Caco-2 (cell line): ENCODE measurements around the gene FGF10. TPM values are rescaled to one million over a fixed set of nuclear protein-coding genes. Genes with fewer than 3 reads are reported as not detected.

ENCODE experiments used
- BruUV-seq: library from RNA; stranded (reverse); fragments of 400-500 nt; replicated peaks from 2 replicates; lab custom pipeline; 2021; lab: Mats Ljungman, UMichigan
- CTCF ChIA-PET: fragments of 300-600 bp; sonication (Branson Sonifier 250); formaldehyde crosslinking; loops from one replicate; lab custom pipeline; 2022; ENCODE audit warnings: antibody characterized with exemption; lab: Charles Lee
- POLR2A ChIA-PET: fragments of 300-600 bp; sonication (Branson Sonifier 250); formaldehyde crosslinking; loops from one replicate; lab custom pipeline; 2022; ENCODE audit warnings: antibody characterized with exemption; lab: Charles Lee
- DNase-seq, 2 experiments: peaks; one replicate each; pipeline versions ENCODE4 v3.0.0 to v3.0.0-alpha.2; 2020 to 2022
- H3K27me3 ChIP-seq: replicated peaks from 2 replicates; pipeline ENCODE4 v1.6.0; 2011; ENCODE audit warnings: low read length; ENCODE audit not compliant: control insufficient read depth, insufficient read depth
- H3K36me3 ChIP-seq: 2 replicates; pipeline ENCODE4 v1.5.1; 2011; ENCODE audit warnings: low read length; ENCODE audit not compliant: control insufficient read depth, insufficient read depth
- H3K4me1 ChIP-seq: fragments of 250-450 bp; sonication (Bioruptor Pico); 2 replicates; pipeline ENCODE4 v1.5.1; 2020; ENCODE audit warnings: mild to moderate bottlenecking
- H3K4me3 ChIP-seq: 2 replicates; pipeline ENCODE4 v1.5.1; 2011; ENCODE audit warnings: low read depth, mild to moderate bottlenecking, control low read depth, low read length
- H3K9me3 ChIP-seq: fragments of 250-450 bp; sonication (Bioruptor Pico); 2 replicates; pipeline ENCODE4 v1.5.1; 2020; ENCODE audit warnings: mild to moderate bottlenecking, moderate library complexity
- H3K27ac Mint-ChIP-seq: one replicate; pipeline ENCODE4 v1.8.0; 2022; ENCODE audit warnings: mixed read lengths; ENCODE audit not compliant: unreplicated experiment
- H3K27me3 Mint-ChIP-seq: one replicate; pipeline ENCODE4 v1.8.0; 2022; ENCODE audit warnings: mixed read lengths; ENCODE audit not compliant: insufficient read depth, unreplicated experiment
- H3K36me3 Mint-ChIP-seq: one replicate; pipeline ENCODE4 v1.8.0; 2022; ENCODE audit warnings: mild to moderate bottlenecking, mixed read lengths; ENCODE audit not compliant: insufficient read depth, unreplicated experiment
- H3K4me1 Mint-ChIP-seq: one replicate; pipeline ENCODE4 v1.8.0; 2022; ENCODE audit warnings: low read depth, mixed read lengths; ENCODE audit not compliant: unreplicated experiment
- H3K4me3 Mint-ChIP-seq: one replicate; pipeline ENCODE4 v1.8.0; 2022; ENCODE audit warnings: mild to moderate bottlenecking, moderate library complexity, mixed read lengths; ENCODE audit not compliant: unreplicated experiment
- H3K9me3 Mint-ChIP-seq: one replicate; pipeline ENCODE4 v1.8.0; 2022; ENCODE audit warnings: mixed read lengths; ENCODE audit not compliant: unreplicated experiment
- CTCF ChIP-seq, 2 experiments: fragments of 200-600 bp in 1 of 2; IDR thresholded peaks; 1 replicate in 1 of 2; 2 replicates in 1 of 2; pipeline versions ENCODE4 v1.5.1 to v1.8.0; 2011 to 2022; ENCODE audit warnings: antibody characterized with exemption in 1 of 2, control low read depth in 1 of 2, inconsistent platforms in 1 of 2, low read depth in 1 of 2, low read length in 1 of 2, mild to moderate bottlenecking in 1 of 2, moderate library complexity in 1 of 2; ENCODE audit not compliant: insufficient read depth in 1 of 2, severe bottlenecking in 1 of 2, unreplicated experiment in 1 of 2
- intact Hi-C: fragments of 100-400 bp; cut with micrococcal nuclease; formaldehyde crosslinking; loops from one replicate; pipeline ENCODE4 v1.10.0; 2022; ENCODE audit not compliant: unreplicated experiment
- total RNA-seq: library from RNA; stranded (reverse); gene quantifications from 2 replicates; pipeline ENCODE4 v1.2.3, GENCODE V29; 2022

The FGF10 gene
- total RNA-seq, 1 experiment from 2014 or later: not detected

DNA sequence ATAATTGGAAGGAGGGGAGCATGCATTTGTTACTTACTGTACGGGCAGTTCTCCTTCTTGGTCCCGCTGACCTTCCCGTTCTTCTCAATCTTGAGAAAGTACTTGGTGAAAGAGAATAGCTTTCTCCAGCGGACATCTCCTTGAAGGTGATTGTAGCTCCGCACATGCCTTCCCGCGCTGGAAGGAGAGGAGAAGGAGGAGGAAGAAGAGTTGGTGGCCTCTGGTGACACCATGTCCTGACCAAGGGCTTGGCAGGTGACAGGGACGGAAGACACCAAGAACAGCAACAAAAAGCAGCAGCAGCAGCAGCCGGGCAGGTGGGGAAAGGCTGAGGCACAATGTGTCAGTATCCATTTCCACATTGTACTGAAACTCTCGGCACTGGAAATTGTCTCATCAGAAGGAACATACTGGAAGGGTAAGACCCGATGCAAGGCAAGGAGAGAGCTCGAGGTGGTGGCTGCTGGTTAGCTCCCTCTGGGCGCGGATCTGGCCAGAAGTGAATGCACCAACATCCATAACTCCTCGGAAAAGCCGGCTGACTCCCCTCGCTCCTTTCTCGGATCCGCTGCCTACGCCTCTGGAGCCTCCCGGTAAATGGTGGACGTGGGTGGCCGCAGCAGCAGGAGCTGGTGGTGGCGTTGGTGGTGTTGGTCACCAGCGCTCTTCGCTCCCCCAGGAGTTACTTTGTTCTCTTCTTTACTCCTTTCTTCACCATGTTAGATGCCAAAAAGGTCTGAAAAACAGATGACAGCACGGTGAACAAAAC is 715 bp downstream of the FGF10 start:
- no peaks in the 10 kb centered on the region for H3K4me1 Mint-ChIP-seq
- Histone ChIP-seq H3K4me1 (no peaks in the 10 kb centered on the region), H3K4me3 (no peak overlapping the region), H3K9me3 (no peaks in the 10 kb centered on the region), H3K36me3 (no peaks in the 10 kb centered on the region), H3K27me3 (no peaks in the 10 kb centered on the region; the same call in 1 of the 2 replicates)
- no TSS peak for BruUV-seq
- no peak overlapping the region for H3K27ac Mint-ChIP-seq
- ChIA-PET POLR2A (no interaction called here), CTCF (no interaction called here)
- H3K9me3 Mint-ChIP-seq: no peaks in the 10 kb centered on the region
- no peak overlapping the region for H3K4me3 Mint-ChIP-seq
- TF ChIP-seq CTCF (IDR thresholded peaks at IDR 0.05; ENCODE audit: insufficient read depth in 1 of 2, low read depth in 1 of 2, low read length in 1 of 2, severe bottlenecking in 1 of 2, unreplicated experiment in 1 of 2): no peak
- peaks cover 25% of the 10 kb centered on the region for H3K27me3 Mint-ChIP-seq
- intact Hi-C loops: no loop called here
- no peaks in the 10 kb centered on the region for H3K36me3 Mint-ChIP-seq
- no peak for DNase-seq

DNA sequence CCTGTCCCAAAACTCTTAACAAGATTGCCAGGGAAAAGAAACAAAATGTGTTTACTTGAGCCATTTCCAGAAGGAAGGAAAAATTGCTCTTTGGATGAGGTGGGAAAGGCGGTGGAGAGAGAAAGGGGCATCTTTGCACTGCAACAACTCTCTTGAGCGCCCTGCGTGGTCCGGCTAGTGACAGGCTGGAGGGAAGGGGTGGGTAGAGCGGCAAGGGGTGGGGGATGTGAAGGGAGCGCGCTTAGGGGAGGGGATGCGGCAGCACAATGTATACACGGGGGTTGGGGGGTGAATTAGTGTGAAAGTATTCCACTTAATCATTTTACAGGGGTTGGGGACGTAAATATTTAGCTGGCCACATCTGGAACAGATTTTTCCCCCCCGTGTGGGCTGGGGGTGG is 1.3 kb downstream of the FGF10 start:
- H3K27me3 ChIP-seq: no peaks in the 10 kb centered on the region; the same call in 1 of the 2 replicates
- H3K9me3 ChIP-seq: no peaks in the 10 kb centered on the region
- no peaks in the 10 kb centered on the region for H3K4me1 ChIP-seq
- Mint-ChIP-seq H3K4me1 (no peaks in the 10 kb centered on the region), H3K9me3 (no peaks in the 10 kb centered on the region), H3K36me3 (no peaks in the 10 kb centered on the region), H3K4me3 (no peak overlapping the region), H3K27me3 (peaks cover 25% of the 10 kb centered on the region), H3K27ac (no peak overlapping the region)
- BruUV-seq: no TSS peak
- TF ChIP-seq CTCF (IDR thresholded peaks at IDR 0.05; ENCODE audit: insufficient read depth in 1 of 2, low read depth in 1 of 2, low read length in 1 of 2, severe bottlenecking in 1 of 2, unreplicated experiment in 1 of 2): no peak
- ChIA-PET POLR2A (no interaction called here), CTCF (no interaction called here)
- intact Hi-C loops: no loop called here
- no peak overlapping the region for H3K4me3 ChIP-seq
- no peaks in the 10 kb centered on the region for H3K36me3 ChIP-seq
- DNase-seq: no peak

- H3K4me1 ChIP-seq: no peaks in the 10 kb centered on the region
- no peaks in the 10 kb centered on the region; the same call in 1 of the 2 replicates for H3K27me3 ChIP-seq
- H3K9me3 Mint-ChIP-seq: no peaks in the 10 kb centered on the region
- H3K9me3 ChIP-seq: no peaks in the 10 kb centered on the region
- no peak for DNase-seq
- no peaks in the 10 kb centered on the region for H3K36me3 Mint-ChIP-seq
- no peak overlapping the region for H3K4me3 ChIP-seq
- H3K4me3 Mint-ChIP-seq: no peak overlapping the region
- H3K4me1 Mint-ChIP-seq: no peaks in the 10 kb centered on the region
- H3K27ac Mint-ChIP-seq: no peak overlapping the region
- POLR2A ChIA-PET: no interaction called here
- intact Hi-C loops: no loop called here
- H3K36me3 ChIP-seq: no peaks in the 10 kb centered on the region
- no peak for TF ChIP-seq CTCF (IDR thresholded peaks at IDR 0.05; ENCODE audit: insufficient read depth in 1 of 2, low read depth in 1 of 2, low read length in 1 of 2, severe bottlenecking in 1 of 2, unreplicated experiment in 1 of 2)
- CTCF ChIA-PET: no interaction called here
- no TSS peak for BruUV-seq
- peaks cover 25% of the 10 kb centered on the region for H3K27me3 Mint-ChIP-seq
These were observed 1.8 kb downstream of the FGF10 start for GRCh38 chr5:44387406-44387805.
